IMR-90 (cell line): ENCODE results near the gene CREBBP. TPM values are rescaled to one million over a fixed set of nuclear protein-coding genes. Genes with fewer than 3 reads are reported as not detected.
A peak's percentile ranks its signal among the peaks of the same experiment; 100 is the strongest.

ENCODE experiments used
- ATAC-seq: fragments of 200-7000 bp; cut with Tn5 transposase; 2 replicates; pipeline ENCODE4 v1.9.1; 2020; ENCODE audit warnings: low read depth, mild to moderate bottlenecking, moderate library complexity
- BruUV-seq: library from RNA; stranded (reverse); fragments of 400-500 nt; replicated peaks from 2 replicates; lab custom pipeline; 2021; lab: Mats Ljungman, UMichigan
- CTCF ChIA-PET: fragments of 300-600 bp; formaldehyde crosslinking; extraction: SDS; loops from one replicate; lab custom pipeline; 2021; ENCODE audit warnings: antibody characterized with exemption; lab: Yijun Ruan, JAX
- POLR2A ChIA-PET: fragments of 300-600 bp; sonication (Branson Sonifier 250); formaldehyde crosslinking; loops from one replicate; lab custom pipeline; 2022; ENCODE audit warnings: antibody characterized with exemption; ENCODE audit not compliant: unreplicated experiment; lab: Charles Lee
- DNase-seq: peaks from one replicate; pipeline ENCODE4 v3.0.0; 2013
- H2AFZ ChIP-seq: replicated peaks from 2 replicates; pipeline ENCODE3; 2013; ENCODE audit warnings: low read length, mild to moderate bottlenecking; ENCODE audit not compliant: poor library complexity
- H2AK5ac ChIP-seq: 2 replicates; pipeline ENCODE4 v1.6.1; 2013; ENCODE audit warnings: low read depth, low read length, inconsistent platforms
- H2AK9ac ChIP-seq: replicated peaks from 2 replicates; pipeline ENCODE3; 2013; ENCODE audit warnings: mild to moderate bottlenecking, low read depth, low read length, moderate library complexity; ENCODE audit not compliant: poor library complexity
- H2BK120ac ChIP-seq: 2 replicates; pipeline ENCODE4 v1.6.1; 2013; ENCODE audit warnings: low read depth, low read length, inconsistent platforms
- H2BK15ac ChIP-seq: 3 replicates; pipeline ENCODE4 v1.6.1; 2013; ENCODE audit warnings: low read depth, low read length, inconsistent platforms
- H2BK20ac ChIP-seq: 2 replicates; pipeline ENCODE4 v1.6.1; 2013; ENCODE audit warnings: low read depth, mild to moderate bottlenecking, inconsistent platforms, low read length, moderate library complexity
- H2BK5ac ChIP-seq: 2 replicates; pipeline ENCODE4 v1.6.1; 2013; ENCODE audit warnings: mild to moderate bottlenecking, low read depth, low read length, inconsistent platforms; ENCODE audit not compliant: poor library complexity, severe bottlenecking
- H3K14ac ChIP-seq: replicated peaks from 2 replicates; pipeline ENCODE4 v1.6.1; 2013; ENCODE audit warnings: low read depth, low read length, inconsistent platforms
- H3K18ac ChIP-seq: 2 replicates; pipeline ENCODE4 v1.6.1; 2013; ENCODE audit warnings: low read depth, low read length, control low read depth
- H3K23ac ChIP-seq: 2 replicates; pipeline ENCODE4 v1.6.1; 2013; ENCODE audit warnings: low read depth, low read length, inconsistent platforms
- H3K27ac ChIP-seq: 2 replicates; pipeline ENCODE4 v1.5.1; 2013; ENCODE audit warnings: mild to moderate bottlenecking, control low read depth, low read length; ENCODE audit not compliant: insufficient read depth
- H3K27me3 ChIP-seq: 2 replicates; pipeline ENCODE4 v1.6.1; 2013; ENCODE audit warnings: low read length; ENCODE audit not compliant: control insufficient read depth, insufficient read depth
- H3K36me3 ChIP-seq: 2 replicates; pipeline ENCODE4 v1.6.1; 2013; ENCODE audit warnings: low read length, mixed read lengths; ENCODE audit not compliant: control insufficient read depth, insufficient read depth
- H3K4ac ChIP-seq: 2 replicates; pipeline ENCODE4 v1.6.1; 2013; ENCODE audit warnings: low read depth, low read length, inconsistent platforms
- H3K4me1 ChIP-seq: 2 replicates; pipeline ENCODE4 v1.6.1; 2013; ENCODE audit warnings: low read length, mixed read lengths; ENCODE audit not compliant: control insufficient read depth, insufficient read depth
- H3K4me2 ChIP-seq: 2 replicates; pipeline ENCODE4 v1.6.1; 2013; ENCODE audit warnings: low read depth, mild to moderate bottlenecking, control low read depth, low read length, moderate library complexity
- H3K4me3 ChIP-seq: 2 replicates; pipeline ENCODE4 v1.5.1; 2013; ENCODE audit warnings: low read depth, mild to moderate bottlenecking, control low read depth, low read length, moderate library complexity; ENCODE audit not compliant: insufficient read depth
- H3K56ac ChIP-seq: 2 replicates; pipeline ENCODE4 v1.6.1; 2013; ENCODE audit warnings: low read length, inconsistent platforms; ENCODE audit not compliant: insufficient read depth; ENCODE audit errors: extremely low read depth
- H3K79me1 ChIP-seq, 2 experiments: 2 replicates each; pipeline ENCODE4 v1.6.1; 2013; ENCODE audit warnings: low read length in 2 of 2, inconsistent platforms in 1 of 2, low read depth in 1 of 2
- H3K9ac ChIP-seq: 2 replicates; pipeline ENCODE4 v1.6.1; 2013; ENCODE audit warnings: low read depth, low read length, control low read depth
- H3K9me1 ChIP-seq: 2 replicates; pipeline ENCODE4 v1.6.1; 2013; ENCODE audit warnings: low read length, inconsistent platforms; ENCODE audit not compliant: insufficient read depth
- H3K9me3 ChIP-seq: 2 replicates; pipeline ENCODE4 v1.6.1; 2013; ENCODE audit warnings: low read length; ENCODE audit not compliant: control insufficient read depth, insufficient read depth
- H4K20me1 ChIP-seq: 2 replicates; pipeline ENCODE4 v1.6.1; 2013; ENCODE audit warnings: low read length, inconsistent platforms; ENCODE audit not compliant: insufficient read depth
- H4K5ac ChIP-seq: 2 replicates; pipeline ENCODE4 v1.6.1; 2013; ENCODE audit warnings: mild to moderate bottlenecking, low read depth, low read length, control low read depth
- H4K8ac ChIP-seq, 2 experiments: 2 replicates each; pipeline ENCODE4 v1.6.1; 2013; ENCODE audit warnings: low read depth in 2 of 2, low read length in 2 of 2, control low read depth in 1 of 2, inconsistent platforms in 1 of 2
- H4K91ac ChIP-seq: 2 replicates; pipeline ENCODE4 v1.6.1; 2013; ENCODE audit warnings: low read depth, low read length, inconsistent platforms; ENCODE audit not compliant: insufficient read depth
- CTCF ChIP-seq: conservative IDR thresholded peaks from 2 replicates; pipeline ENCODE4 v1.5.1; 2012; ENCODE audit warnings: mild to moderate bottlenecking, low read depth, low read length, improper control_type of control experiment
- FOS ChIP-seq: fragments of 150-350 bp; IDR thresholded peaks from 2 replicates; pipeline ENCODE4 v1.6.1; 2016; ENCODE audit warnings: low read depth, low read length
- MAFK ChIP-seq: IDR thresholded peaks from 2 replicates; pipeline ENCODE4 v1.6.1; 2012; ENCODE audit warnings: low read depth, low read length, improper control_type of control experiment
- POLR2A ChIP-seq: IDR thresholded peaks from 2 replicates; pipeline ENCODE4 v1.6.1; 2012; ENCODE audit warnings: mild to moderate bottlenecking, low read depth, low read length
- RAD21 ChIP-seq: IDR thresholded peaks from 2 replicates; pipeline ENCODE4 v1.6.1; 2012; ENCODE audit warnings: low read length, improper control_type of control experiment
- RFX5 ChIP-seq: IDR thresholded peaks from 2 replicates; pipeline ENCODE4 v1.8.0; 2012; ENCODE audit warnings: low read depth, mild to moderate bottlenecking, low read length, moderate library complexity
- WGBS, 2 experiments: methylation state at CpG; one replicate each; pipeline versions ENCODE4 v1.1.5 to v1.1.7; 2013; ENCODE audit warnings: missing lambda C conversion rate in 2 of 2; ENCODE audit not compliant: insufficient read length in 1 of 2; ENCODE audit errors: extremely low coverage in 2 of 2; 5-methylcytosine and 5-hydroxymethylcytosine counted together
- dilution Hi-C: fragments of 300-500 bp; cut with HindIII; formaldehyde crosslinking; loops from one replicate; pipeline ENCODE4 v1.14.3; 2018; ENCODE audit warnings: low sequenced_read_pairs; ENCODE audit not compliant: unreplicated experiment
- in situ Hi-C: fragments of 300-500 bp; cut with MboI; formaldehyde crosslinking; loops from 3 replicates; pipeline ENCODE4 v1.14.3; 2019; ENCODE audit warnings: low sequenced_read_pairs, inconsistent platforms, mixed read lengths
- intact Hi-C: fragments of 100-400 bp; cut with micrococcal nuclease; formaldehyde crosslinking; loops from 2 replicates; pipeline ENCODE4 v1.10.0; 2022
- polyA plus RNA-seq, 3 experiments: library from polyadenylated mRNA; depleted of rRNA; stranded (reverse); fragments of >200 nt; gene quantifications; 2 replicates each; pipeline ENCODE4 v1.2.3, GENCODE V29; 2012; ENCODE audit warnings: low replicate concordance in 1 of 3
- total RNA-seq: library from RNA; depleted of rRNA; stranded (reverse); fragments of >200 nt; gene quantifications from 2 replicates; pipeline ENCODE4 v1.2.3, GENCODE V29; 2012

The CREBBP gene
- total and polyA plus RNA-seq, 2 of the 4 experiments (the other 2 are of a cell fraction) = 7.3 to 12.5 TPM

GRCh38 chr16:3863587-3863986 lies 16.9 kb downstream of the CREBBP start:
- Histone ChIP-seq H3K56ac (no peak overlapping the region), H3K9ac (no peak overlapping the region), H3K4me3 (no peak overlapping the region), H3K4ac (no peak overlapping the region), H3K36me3 (0 out of 2 replicates have a peak, but pooled peaks cover 2% of the 10 kb centered on the region), H2BK20ac (no peak overlapping the region), H3K27me3 (no peaks in the 10 kb centered on the region), H2BK5ac (no peak overlapping the region), H2AFZ (no peak overlapping the region), H4K91ac (no peak overlapping the region; the same call in 1 of the 2 replicates), H2BK15ac (no peak overlapping the region), H3K79me1 (peaks cover 10 to 95% of the 10 kb centered on the region in 2 experiments; a peak in 3 of 4 replicates), H2BK120ac (no peak overlapping the region), H3K9me3 (no peaks in the 10 kb centered on the region), H3K4me1 (peaks cover 16% of the 10 kb centered on the region), H2AK5ac (no peak overlapping the region; the same call in 1 of the 2 replicates), H4K8ac (no peak overlapping the region), H3K14ac (no peak overlapping the region), H4K20me1 (peaks cover 100% of the 10 kb centered on the region), H3K23ac (0 out of 2 replicates have a peak overlapping the region, but pooled peaks have one; percentile 20), H3K4me2 (no peak overlapping the region), H3K9me1 (peaks cover 49% of the 10 kb centered on the region), H2AK9ac (no peak overlapping the region), H3K18ac (no peak overlapping the region), H4K5ac (no peak overlapping the region), H3K27ac (no peak overlapping the region)
- CTCF ChIA-PET = interaction anchor here (0.6 to 1.0 kb wide), 2 partner anchors 10 to 603 kb away, joined by 3 read pairs; no protein-coding TSS in a partner anchor
- dilution Hi-C loops (no loop called here), in situ Hi-C loops (no loop called here), intact Hi-C loops (no loop called here)
- 100% methylated on average over 1 of the region's 5 CpGs; no CpG with 5 or more reads in 1 of the 2 experiments for WGBS, 2 experiments
- BruUV-seq = no TSS peak
- ATAC-seq (no peak), DNase-seq (no peak)
- TF ChIP-seq CTCF (no peak), POLR2A (no peak), RAD21 (no peak), MAFK (no peak), RFX5 (no peak), FOS (no peak)
- POLR2A ChIA-PET = no interaction called here
